ENCODE measurements around the gene RBM43. TPM values are rescaled to one million over a fixed set of nuclear protein-coding genes. Genes with fewer than 3 reads are reported as not detected.

The RBM43 gene
- total RNA-seq, 4 donors from 2014 or later: 6.9 to 13.6 (median 13.2) TPM

- TF ChIP-seq CTCF (IDR thresholded peaks at IDR 0.05): no peak
- TF ChIP-seq POLR2A (IDR thresholded peaks at IDR 0.05): no peak
- no peak for TF ChIP-seq EP300 (IDR thresholded peaks at IDR 0.05)
These were observed 16.8 kb upstream of the RBM43 start for GRCh38 chr2:151278487-151278886.

DNA sequence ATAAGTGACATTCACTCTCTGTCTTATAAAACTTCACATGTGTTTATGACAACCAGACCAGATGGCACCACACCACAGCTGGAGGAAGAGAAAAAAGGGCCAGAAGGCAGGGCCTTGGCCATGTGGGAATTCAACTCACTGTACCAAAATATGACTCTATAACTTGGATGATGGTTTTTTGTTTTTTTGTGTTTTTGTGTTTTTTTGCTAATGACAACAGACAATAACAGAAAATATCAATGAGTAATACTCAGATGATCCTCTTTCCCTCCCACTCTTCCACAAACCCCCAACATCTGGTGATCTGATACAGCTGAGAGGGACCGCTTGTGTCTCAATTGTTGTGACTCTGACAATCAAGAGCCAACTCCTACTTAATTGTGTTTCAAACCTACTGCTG lies 15.4 kb upstream of the RBM43 start:
- peaks cover 0 to 74% (median 0%) of the 10 kb centered on the region in 3 donors for H3K36me3 ChIP-seq
- no peak overlapping the region for H3K4me3 ChIP-seq
- no peak for TF ChIP-seq POLR2A (IDR thresholded peaks at IDR 0.05)
- TF ChIP-seq EP300 (IDR thresholded peaks at IDR 0.05): no peak
- no peak for TF ChIP-seq CTCF (IDR thresholded peaks at IDR 0.05)
- H3K27me3 ChIP-seq: no peaks in the 10 kb centered on the region
- H3K27ac ChIP-seq: no peak overlapping the region
- 76 to 86% methylated on average over 1 of the region's 1 CpG for WGBS, 2 donors
- peaks cover 0 to 6% (median 2%) of the 10 kb centered on the region in 4 donors for H3K4me1 ChIP-seq
- no peak for DNase-seq (ENCODE audit: low spot score in 2 of 2)
- H3K9me3 ChIP-seq: no peaks in the 10 kb centered on the region

More at GRCh38 chr2:151278487-151278886, 16.8 kb upstream of the RBM43 start:
- no peaks in the 10 kb centered on the region for H3K4me1 ChIP-seq
- H3K27ac ChIP-seq: no peak overlapping the region
- no peak overlapping the region for H3K4me3 ChIP-seq
- no peaks in the 10 kb centered on the region for H3K27me3 ChIP-seq
- DNase-seq (ENCODE audit: low spot score in 2 of 2): no peak
- H3K9me3 ChIP-seq: no peaks in the 10 kb centered on the region
- peaks cover 0 to 81% (median 0%) of the 10 kb centered on the region in 3 donors for H3K36me3 ChIP-seq
- 97 to 99% methylated on average over 2 of the region's 2 CpGs for WGBS, 2 donors

DNA sequence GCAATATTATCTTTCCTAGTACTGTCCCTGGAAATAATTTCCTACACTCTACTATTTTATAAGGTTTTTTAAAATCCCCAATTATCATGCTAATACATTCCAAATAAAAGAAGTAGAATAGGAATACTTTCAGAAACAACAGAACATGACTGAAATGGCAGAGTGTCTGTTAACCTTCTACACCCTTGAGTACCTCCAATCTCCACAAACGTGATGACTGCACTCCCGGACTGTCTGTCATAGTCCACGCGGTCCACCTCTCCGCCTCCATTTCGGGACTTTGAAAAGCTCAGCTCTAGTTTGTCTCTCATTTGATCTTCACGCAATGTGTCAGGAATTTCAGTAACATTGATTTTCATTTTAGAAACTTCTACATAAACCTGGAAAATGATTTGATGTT lies 13.6 kb upstream of the RBM43 start:
- peaks cover 0 to 64% (median 0%) of the 10 kb centered on the region in 3 donors for H3K36me3 ChIP-seq
- DNase-seq (ENCODE audit: low spot score in 2 of 2): no peak
- H3K27ac ChIP-seq: no peak overlapping the region
- peaks cover 0 to 10% (median 4%) of the 10 kb centered on the region in 4 donors for H3K4me1 ChIP-seq
- no peaks in the 10 kb centered on the region for H3K9me3 ChIP-seq
- WGBS, 2 donors: 90 to 91% methylated on average over 7 of the region's 7 CpGs
- TF ChIP-seq EP300 (IDR thresholded peaks at IDR 0.05) (no peak), CTCF (IDR thresholded peaks at IDR 0.05) (no peak), POLR2A (IDR thresholded peaks at IDR 0.05) (no peak)
- no peaks in the 10 kb centered on the region for H3K27me3 ChIP-seq
- H3K4me3 ChIP-seq: no peak overlapping the region

DNA sequence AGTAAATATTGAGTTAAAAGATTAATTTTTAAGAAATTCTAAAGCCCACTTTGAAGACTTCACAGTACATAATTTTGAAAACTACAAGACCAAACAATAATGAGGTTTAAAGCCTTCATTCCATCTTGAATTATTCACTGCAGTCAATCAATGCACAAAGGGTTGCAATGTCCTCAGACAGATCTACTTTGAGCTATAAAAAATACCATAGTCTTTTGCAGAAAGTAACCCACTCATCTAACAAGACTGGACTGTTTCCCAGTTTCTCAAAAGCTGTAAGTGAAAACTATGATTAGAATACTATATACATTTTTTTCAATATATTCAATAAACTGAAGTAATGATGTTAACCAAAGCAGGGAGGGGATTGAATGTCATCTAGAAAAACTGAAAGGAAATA lies 10.2 kb upstream of the RBM43 start:
- Histone ChIP-seq H3K36me3 (peaks cover 0 to 39% (median 0%) of the 10 kb centered on the region in 3 donors), H3K27ac (peak overlapping the region in 3 of 4 donors; percentile 0 to 81 (median 72)), H3K4me1 (peaks cover 0 to 25% (median 12%) of the 10 kb centered on the region in 4 donors), H3K4me3 (no peak overlapping the region), H3K9me3 (peaks cover 0 to 6% (median 0%) of the 10 kb centered on the region in 4 donors), H3K27me3 (no peaks in the 10 kb centered on the region)
- TF ChIP-seq EP300 (IDR thresholded peaks at IDR 0.05): no peak
- no peak for TF ChIP-seq CTCF (IDR thresholded peaks at IDR 0.05)
- no peak for TF ChIP-seq POLR2A (IDR thresholded peaks at IDR 0.05)
- no peak for DNase-seq (ENCODE audit: low spot score in 2 of 2)

DNA sequence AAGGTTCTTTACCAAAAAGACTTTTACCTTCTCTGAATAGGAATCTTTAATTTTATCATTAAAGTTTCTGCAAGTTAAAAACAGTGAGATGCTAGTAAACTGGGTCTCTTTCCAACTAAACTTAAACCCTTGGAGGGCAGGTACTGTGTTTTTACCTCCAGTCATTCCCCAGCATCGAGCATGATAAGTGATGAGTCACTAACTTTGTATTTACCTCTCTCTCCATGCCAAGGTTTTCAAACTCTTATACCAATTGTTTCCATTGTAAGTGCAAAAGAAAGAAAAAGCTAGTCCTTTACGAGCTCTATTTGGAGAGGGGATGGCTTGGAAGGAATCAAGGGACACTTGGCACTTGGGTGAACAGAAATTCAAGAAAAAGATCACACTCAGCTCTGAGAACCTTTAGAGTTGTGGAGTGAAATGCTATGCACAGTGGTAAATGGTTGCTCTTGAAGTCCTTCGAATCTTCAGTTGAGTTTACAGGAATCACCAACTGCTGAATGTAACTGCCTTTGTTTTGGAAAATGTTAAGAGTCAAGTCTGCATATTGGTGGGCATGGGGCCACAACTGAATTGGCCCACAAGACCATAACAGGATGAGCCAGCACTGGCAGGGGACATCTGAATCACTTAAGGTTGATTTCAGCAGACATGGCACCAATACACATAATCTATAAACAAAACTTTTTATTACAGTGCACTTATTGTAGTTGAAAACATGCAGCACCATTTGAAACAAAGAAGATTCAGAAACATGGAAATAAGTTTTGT lies 8.3 kb upstream of the RBM43 start:
- Histone ChIP-seq H3K36me3 (peaks cover 0 to 21% (median 0%) of the 10 kb centered on the region in 3 donors), H3K9me3 (peaks cover 0 to 6% (median 0%) of the 10 kb centered on the region in 4 donors), H3K4me1 (peaks cover 0 to 33% (median 13%) of the 10 kb centered on the region in 4 donors), H3K27ac (peak overlapping the region in 2 of 4 donors; percentile 46 to 81), H3K27me3 (no peaks in the 10 kb centered on the region), H3K4me3 (no peak overlapping the region)
- WGBS, 2 donors: 47 to 53% methylated on average over 3 of the region's 3 CpGs
- TF ChIP-seq POLR2A (IDR thresholded peaks at IDR 0.05): no peak
- TF ChIP-seq CTCF (IDR thresholded peaks at IDR 0.05): no peak
- no peak for TF ChIP-seq EP300 (IDR thresholded peaks at IDR 0.05)
- no peak for DNase-seq (ENCODE audit: low spot score in 2 of 2)
